GM18870 (cell line): ENCODE results near the gene HSF5.
"Not testable (repeated sequence)": the region's sequence is repeated elsewhere in the genome, so short reads cannot be mapped to it uniquely, and the experiment has no call there.

Experiments
- ATAC-seq: cut with Tn5 transposase; IDR thresholded peaks from one replicate; pipeline ENCODE4 v1.9.1; 2021; ENCODE audit warnings: moderate library complexity; ENCODE audit not compliant: unreplicated experiment

Gene HSF5

GRCh38 chr17:58516644-58517377, 28.6 kb upstream of the HSF5 start:
- ATAC-seq, result no peak

- no peak for ATAC-seq
Observed at GRCh38 chr17:58515286-58515685, 27.1 kb upstream of the HSF5 start.

- ATAC-seq, result no peak
Observed at GRCh38 chr17:58514770-58515157, 26.6 kb upstream of the HSF5 start.

- no peak for ATAC-seq
Observed at GRCh38 chr17:58513965-58514769, 26.0 kb upstream of the HSF5 start, which contains the start of gene MTMR4. TSS of gene MTMR4 (minus strand) at chr17:58514638. CDS start at chr17:58514407, 231 bp downstream.

GRCh38 chr17:58513267-58513964, 25.2 kb upstream of the HSF5 start:
- ATAC-seq, result no peak

GRCh38 chr17:58510075-58510474, 21.9 kb upstream of the HSF5 start:
- no peak for ATAC-seq

- ATAC-seq, result no peak
Observed at GRCh38 chr17:58508341-58509067, 20.3 kb upstream of the HSF5 start.

- ATAC-seq, result no peak
Observed at GRCh38 chr17:58507123-58507634, 19.0 kb upstream of the HSF5 start.

GRCh38 chr17:58506354-58507080, 18.3 kb upstream of the HSF5 start:
- no peak for ATAC-seq

GRCh38 chr17:58504826-58505351, 16.7 kb upstream of the HSF5 start:
- peak; percentile 80 for ATAC-seq

GRCh38 chr17:58503866-58504265, 15.7 kb upstream of the HSF5 start:
- ATAC-seq, result no peak

- ATAC-seq, result not testable (repeated sequence)
Observed at GRCh38 chr17:58503134-58503533, 14.9 kb upstream of the HSF5 start.

GRCh38 chr17:58501451-58501850, 13.2 kb upstream of the HSF5 start:
- ATAC-seq, result no peak

GRCh38 chr17:58498177-58498828, 10.1 kb upstream of the HSF5 start:
- no peak for ATAC-seq

- no peak for ATAC-seq
Observed at GRCh38 chr17:58493506-58493905, 5.3 kb upstream of the HSF5 start.

GRCh38 chr17:58492238-58493121, 4.3 kb upstream of the HSF5 start:
- ATAC-seq, result no peak

- no peak for ATAC-seq
Observed at GRCh38 chr17:58491510-58492045, 3.4 kb upstream of the HSF5 start.

GRCh38 chr17:58488428-58488890, 251 bp upstream of the HSF5 start:
- no peak for ATAC-seq
